ENCODE measurements around the gene UQCC3. TPM values are rescaled to one million over a fixed set of nuclear protein-coding genes. Genes with fewer than 3 reads are reported as not detected.

UQCC3 gene
- total RNA-seq, 1 experiment from 2014 or later: 17.9 TPM

GRCh38 chr11:62645946-62646824 lies 25.3 kb upstream of the UQCC3 start, which contains the start of gene GANAB (continued):
- no peak for TF ChIP-seq ZNF274 (IDR thresholded peaks at IDR 0.05; ENCODE audit: low read depth, low read length)

GRCh38 chr11:62646825-62647608 lies 24.5 kb upstream of the UQCC3 start:
- Histone ChIP-seq H4K20me1 (ENCODE audit: insufficient read depth) (no peaks in the 10 kb centered on the region), H3K4me3 (replicated peaks in 1 of 2; ENCODE audit: low read depth in 1 of 2, low read length in 2 of 2) (no peak overlapping the region), H2AFZ (ENCODE audit: low read depth, low read length, poor library complexity, severe bottlenecking) (no peak overlapping the region), H3K4me1 (ENCODE audit: control insufficient read depth in 1 of 2, insufficient read depth in 2 of 2, low read length in 2 of 2) (peaks cover 11 to 24% of the 10 kb centered on the region in 2 experiments), H3K4me2 (ENCODE audit: low read length) (peak overlapping the region; percentile 84), H3K79me2 (ENCODE audit: insufficient read depth, low read length) (peaks cover 65% of the 10 kb centered on the region), H3K9ac (ENCODE audit: low read length) (no peak overlapping the region), H3K36me3 (ENCODE audit: control insufficient read depth in 1 of 2, insufficient read depth in 2 of 2, low read length in 2 of 2) (peaks cover 10 to 22% of the 10 kb centered on the region in 2 experiments; a peak in 3 of 4 replicates), H3K9me3 (ENCODE audit: control insufficient read depth in 1 of 2, insufficient read depth in 1 of 2, low read depth in 1 of 2, low read length in 2 of 2) (no peaks in the 10 kb centered on the region), H3K27ac (ENCODE audit: low read depth, low read length) (peak overlapping the region; percentile 41; the same call in 1 of the 2 replicates), H3K9me2 (ENCODE audit: insufficient read depth) (no peaks in the 10 kb centered on the region), H3K27me3 (ENCODE audit: insufficient read depth, low read length) (no peaks in the 10 kb centered on the region)
- CTCF ChIA-PET: interaction anchor here (1.6 kb wide), 1 partner anchor 222 kb away, joined by 4 read pairs; no protein-coding TSS in a partner anchor
- ATAC-seq: peak; percentile 21
- BruUV-seq (replicated peaks): no TSS peak
- intact Hi-C loops (cut with micrococcal nuclease): loop anchor here (5.0 kb wide), 1 partner anchor 35 kb away; the partner anchor contains the start of genes EML3 and ROM1
- DNase-seq (ENCODE audit: low read depth, low spot score): no peak
- POLR2A ChIA-PET: interaction anchor here (0.8 to 14.1 kb wide), 5 partner anchors 8 to 194 kb away, joined by 3 to 195 read pairs (median 5); partner anchors contain the start of genes B3GAT3, C11orf98 and CSKMT
- RAD21 ChIA-PET (ENCODE audit: low non-redundant PET in 1 of 2, low total read pairs in 2 of 2, uncharacterized antibody in 2 of 2, unreplicated experiment in 2 of 2): interaction anchor here in 1 of 2 experiments (0.6 kb wide), 1 partner anchor 247 kb away, joined by 3 read pairs; no protein-coding TSS in a partner anchor
- TF ChIP-seq SP1 (IDR thresholded peaks at IDR 0.05; ENCODE audit: low read depth): no peak
- no peak for TF ChIP-seq EGR1 (IDR thresholded peaks at IDR 0.05; ENCODE audit: low read depth)
- TF ChIP-seq ZFX (IDR thresholded peaks at IDR 0.05): no peak
- no peak for TF ChIP-seq POLR2A (IDR thresholded peaks at IDR 0.05; ENCODE audit: borderline replicate concordance, extremely low read depth, insufficient read depth, insufficient read length)
- TF ChIP-seq ATF3 (IDR thresholded peaks at IDR 0.05): no peak
- TF ChIP-seq RAD21 (IDR thresholded peaks at IDR 0.05; ENCODE audit: low read depth): no peak
- TF ChIP-seq SIN3A (IDR thresholded peaks at IDR 0.05; ENCODE audit: low read depth): no peak
- no peak for TF ChIP-seq ZBTB33 (IDR thresholded peaks at IDR 0.05; ENCODE audit: extremely low read depth, insufficient replicate concordance, low read length)
- TF ChIP-seq EZH2 (IDR thresholded peaks at IDR 0.05): no peak
- no peak for TF ChIP-seq CTCF (IDR thresholded peaks at IDR 0.05 in 2 of 3, conservative IDR thresholded peaks at IDR 0.05 in 1 of 3; ENCODE audit: borderline replicate concordance in 1 of 3, insufficient read depth in 1 of 3, low read depth in 2 of 3, low read length in 2 of 3)
- no peak; the same call in 1 of the 2 replicates for TF ChIP-seq FOSL1 (IDR thresholded peaks at IDR 0.05; ENCODE audit: low read depth)
- no peak for TF ChIP-seq ELF1 (IDR thresholded peaks at IDR 0.05; ENCODE audit: borderline replicate concordance, low read depth)
- no peak for TF ChIP-seq SRF (IDR thresholded peaks at IDR 0.05; ENCODE audit: low read depth)
- TF ChIP-seq CEBPB (IDR thresholded peaks at IDR 0.05; ENCODE audit: low read depth): no peak

Data from HCT116 (cell line).